ENCODE data around the gene DOCK1.

Gene DOCK1

GRCh38 chr10:127012769-127013152 is 107.5 kb downstream of the DOCK1 start:
- no peak for DNase-seq

GRCh38 chr10:127013211-127013656 is 108.0 kb downstream of the DOCK1 start:
- DNase-seq, result no peak

- DNase-seq, result no peak
These were observed 108.7 kb downstream of the DOCK1 start for GRCh38 chr10:127013691-127014473.

GRCh38 chr10:127014671-127015070 is 109.4 kb downstream of the DOCK1 start:
- no peak for DNase-seq

- DNase-seq, result no peak
These were observed 110.1 kb downstream of the DOCK1 start for GRCh38 chr10:127015373-127015772.

GRCh38 chr10:127016331-127016730 is 111.1 kb downstream of the DOCK1 start:
- DNase-seq, result no peak

- no peak for DNase-seq
These were observed 112.5 kb downstream of the DOCK1 start for GRCh38 chr10:127017541-127018297.

- DNase-seq, result no peak
These were observed 113.0 kb downstream of the DOCK1 start for GRCh38 chr10:127018298-127018650.

GRCh38 chr10:127018766-127019165 is 113.5 kb downstream of the DOCK1 start:
- DNase-seq, result no peak

GRCh38 chr10:127020260-127020659 is 115.0 kb downstream of the DOCK1 start:
- no peak for DNase-seq

- no peak for DNase-seq
These were observed 116.6 kb downstream of the DOCK1 start for GRCh38 chr10:127021801-127022200.

GRCh38 chr10:127024685-127025435 is 119.6 kb downstream of the DOCK1 start:
- no peak for DNase-seq

- DNase-seq, result no peak
These were observed 122.6 kb downstream of the DOCK1 start for GRCh38 chr10:127027786-127028185.

- no peak for DNase-seq
These were observed 123.3 kb downstream of the DOCK1 start for GRCh38 chr10:127028556-127028955.

GRCh38 chr10:127029061-127029460 is 123.8 kb downstream of the DOCK1 start:
- DNase-seq, result no peak

GRCh38 chr10:127033216-127034033 is 128.2 kb downstream of the DOCK1 start:
- no peak for DNase-seq

- DNase-seq, result no peak
These were observed 128.9 kb downstream of the DOCK1 start for GRCh38 chr10:127034034-127034633.

- DNase-seq, result no peak
These were observed 129.6 kb downstream of the DOCK1 start for GRCh38 chr10:127034790-127035189.

- DNase-seq, result no peak
These were observed 130.6 kb downstream of the DOCK1 start for GRCh38 chr10:127035827-127036226.

GRCh38 chr10:127036987-127037386 is 131.8 kb downstream of the DOCK1 start:
- DNase-seq, result no peak

- no peak for DNase-seq
These were observed 134.2 kb downstream of the DOCK1 start for GRCh38 chr10:127039435-127039834.

- DNase-seq, result no peak
These were observed 135.5 kb downstream of the DOCK1 start for GRCh38 chr10:127040756-127041155.
